GM21723 (cell line): ENCODE results near the gene ZNF319.

Experiments used
- ATAC-seq: cut with Tn5 transposase; IDR thresholded peaks from one replicate; pipeline ENCODE4 v1.9.1; 2021; ENCODE audit warnings: mild to moderate bottlenecking, moderate library complexity; ENCODE audit not compliant: unreplicated experiment

The ZNF319 gene

GRCh38 chr16:57999971-58000705, at the start of gene ZNF319:
TSS of gene ZNF319 (minus strand) at chr16:58000672. CDS start at chr16:57998265, 2,407 bp downstream.
- ATAC-seq: peak; percentile 22

GRCh38 chr16:58049232-58050185, 49.0 kb upstream of the ZNF319 start:
- ATAC-seq: no peak

GRCh38 chr16:58048494-58049231, 48.2 kb upstream of the ZNF319 start:
- ATAC-seq: no peak

- no peak for ATAC-seq
Measured at GRCh38 chr16:58047557-58048348, 47.3 kb upstream of the ZNF319 start.

GRCh38 chr16:58046936-58047335, 46.5 kb upstream of the ZNF319 start:
- no peak for ATAC-seq

GRCh38 chr16:58046054-58046881, 45.8 kb upstream of the ZNF319 start:
- ATAC-seq: no peak

GRCh38 chr16:58045096-58045495, 44.6 kb upstream of the ZNF319 start:
- no peak for ATAC-seq

GRCh38 chr16:58044266-58045019, 44.0 kb upstream of the ZNF319 start:
- no peak for ATAC-seq

GRCh38 chr16:58043571-58044155, 43.2 kb upstream of the ZNF319 start:
- ATAC-seq: no peak

- no peak for ATAC-seq
Measured at GRCh38 chr16:58042886-58043515, 42.5 kb upstream of the ZNF319 start.

- ATAC-seq: no peak
Measured at GRCh38 chr16:58042001-58042885, 41.8 kb upstream of the ZNF319 start.

- ATAC-seq: no peak
Measured at GRCh38 chr16:58041628-58041955, 41.1 kb upstream of the ZNF319 start.

- ATAC-seq: no peak
Measured at GRCh38 chr16:58040945-58041627, 40.6 kb upstream of the ZNF319 start.

- no peak for ATAC-seq
Measured at GRCh38 chr16:58040496-58040846, 40.0 kb upstream of the ZNF319 start.

- no peak for ATAC-seq
Measured at GRCh38 chr16:58039829-58040495, 39.5 kb upstream of the ZNF319 start.

- no peak for ATAC-seq
Measured at GRCh38 chr16:58038219-58038641, 37.8 kb upstream of the ZNF319 start.
